ENCODE measurements around the gene ANKRD12.

DNA sequence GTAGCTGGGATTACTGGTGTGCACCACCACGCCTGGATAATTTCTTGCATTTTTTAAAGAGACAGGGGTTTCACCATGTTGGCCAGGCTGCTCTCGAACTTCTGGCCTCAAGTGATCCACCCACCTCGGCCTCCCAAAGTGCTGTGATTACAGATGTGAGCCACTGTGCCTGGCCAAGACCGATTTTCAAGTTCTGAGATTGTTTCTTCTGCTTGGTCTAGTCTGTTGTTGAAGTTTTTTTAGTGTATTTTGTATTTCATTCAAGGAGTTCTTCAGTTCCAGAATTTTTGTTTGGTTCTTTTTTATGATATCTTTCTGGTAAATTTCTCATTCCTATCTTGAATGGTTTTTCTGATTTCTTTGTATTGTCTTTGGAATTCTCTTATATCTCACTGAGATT, 96.4 kb downstream of the ANKRD12 start:
- TF ChIP-seq, protein P1, sequence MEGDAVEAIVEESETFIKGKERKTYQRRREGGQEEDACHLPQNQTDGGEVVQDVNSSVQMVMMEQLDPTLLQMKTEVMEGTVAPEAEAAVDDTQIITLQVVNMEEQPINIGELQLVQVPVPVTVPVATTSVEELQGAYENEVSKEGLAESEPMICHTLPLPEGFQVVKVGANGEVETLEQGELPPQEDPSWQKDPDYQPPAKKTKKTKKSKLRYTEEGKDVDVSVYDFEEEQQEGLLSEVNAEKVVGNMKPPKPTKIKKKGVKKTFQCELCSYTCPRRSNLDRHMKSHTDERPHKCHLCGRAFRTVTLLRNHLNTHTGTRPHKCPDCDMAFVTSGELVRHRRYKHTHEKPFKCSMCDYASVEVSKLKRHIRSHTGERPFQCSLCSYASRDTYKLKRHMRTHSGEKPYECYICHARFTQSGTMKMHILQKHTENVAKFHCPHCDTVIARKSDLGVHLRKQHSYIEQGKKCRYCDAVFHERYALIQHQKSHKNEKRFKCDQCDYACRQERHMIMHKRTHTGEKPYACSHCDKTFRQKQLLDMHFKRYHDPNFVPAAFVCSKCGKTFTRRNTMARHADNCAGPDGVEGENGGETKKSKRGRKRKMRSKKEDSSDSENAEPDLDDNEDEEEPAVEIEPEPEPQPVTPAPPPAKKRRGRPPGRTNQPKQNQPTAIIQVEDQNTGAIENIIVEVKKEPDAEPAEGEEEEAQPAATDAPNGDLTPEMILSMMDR (IDR thresholded peaks at IDR 0.05): no peak
- TF ChIP-seq POLR2A (IDR thresholded peaks at IDR 0.05): no peak

Measured in heart left ventricle (tissue), 13 donors.